Left renal cortex interstitium (tissue), 4 donors: ENCODE data around the gene VEGFB. TPM values are rescaled to one million over a fixed set of nuclear protein-coding genes. Genes with fewer than 3 reads are reported as not detected.
A peak's percentile ranks its signal among the peaks of the same experiment; 100 is the strongest.

ENCODE experiments used
- DNase-seq, 4 donors: peaks; one replicate each; pipeline ENCODE4 v3.0.0-alpha.2; 2013; ENCODE audit warnings: low read depth in 4 of 4, low spot score in 2 of 4, missing footprints in 1 of 4
- polyA plus RNA-seq, 4 donors: library from polyadenylated mRNA; unstranded; fragments of 120-200 nt; gene quantifications; one replicate each; pipeline ENCODE4 v1.2.1, GENCODE V29; 2013; ENCODE audit not compliant: insufficient read length in 4 of 4

VEGFB gene
- polyA plus RNA-seq, 4 donors: 76.6 to 116 (median 99.7) TPM

DNA sequence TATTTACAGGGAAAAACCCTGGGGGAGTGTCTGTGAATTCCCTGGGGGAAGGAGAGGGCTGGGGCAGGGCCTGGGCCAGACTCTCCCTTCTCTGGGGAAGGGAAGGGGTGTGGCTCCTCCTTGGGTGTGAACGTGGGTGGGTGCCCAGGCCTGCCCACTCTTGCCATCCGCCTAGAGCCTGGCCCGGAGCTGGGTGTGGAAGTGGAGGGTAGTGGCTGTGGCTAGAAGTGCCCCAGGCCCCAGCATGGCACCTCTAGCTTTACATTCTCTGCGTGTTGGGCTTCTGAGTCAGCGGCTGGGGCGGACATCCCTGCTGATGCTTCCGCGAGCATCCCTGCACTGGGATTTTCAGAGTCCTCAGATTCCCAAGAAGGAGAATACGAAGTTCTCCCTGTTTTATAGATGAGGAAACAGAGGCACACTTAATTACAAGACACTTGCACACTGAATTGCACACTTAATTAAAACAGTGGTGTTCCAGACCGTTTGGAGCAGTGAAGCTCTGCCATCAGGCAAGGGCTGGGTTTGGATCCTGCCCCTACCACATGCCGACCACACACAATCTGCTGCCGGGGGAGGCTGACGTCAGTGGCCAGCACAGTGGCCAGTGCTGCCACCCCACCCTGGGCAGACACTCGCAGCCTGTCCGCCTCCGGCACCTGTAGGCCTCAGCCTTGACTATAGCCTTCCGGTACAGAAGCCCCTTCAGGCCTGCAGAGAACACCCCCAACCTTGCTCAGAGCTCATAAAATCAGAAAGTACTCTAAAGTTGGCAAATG is 42.5 kb downstream of the VEGFB start:
- DNase-seq: no peak

DNA sequence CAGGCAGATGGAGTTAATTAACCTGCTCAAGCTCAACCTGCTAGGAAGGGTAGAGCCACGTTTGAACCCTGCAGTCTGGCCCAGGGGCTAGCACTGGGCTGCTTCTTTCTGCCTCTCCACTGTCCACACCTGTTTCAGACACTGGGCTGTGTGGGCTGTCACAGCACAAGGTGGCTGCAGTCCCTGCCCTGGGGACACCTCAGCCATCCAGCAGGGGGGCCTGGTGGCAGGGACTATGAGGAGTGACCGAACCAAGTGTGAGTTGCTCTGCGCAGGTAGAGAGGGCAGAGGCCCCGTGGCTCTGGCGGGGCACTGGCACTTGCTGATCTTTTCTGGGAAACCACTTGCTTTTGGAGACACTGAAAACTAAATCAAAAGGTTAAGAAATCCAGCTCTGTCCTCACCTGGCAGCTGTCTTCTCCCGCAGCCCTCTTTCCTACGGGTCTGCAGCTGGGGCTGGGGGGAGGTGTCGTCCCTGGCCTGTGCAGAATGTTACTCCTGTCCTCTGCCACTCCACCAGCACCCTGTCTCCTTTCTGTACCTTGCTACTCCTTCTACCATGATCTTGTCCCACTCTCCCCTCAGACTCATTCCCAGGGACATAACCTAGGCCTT is 44.3 kb downstream of the VEGFB start:
- no peak for DNase-seq

DNA sequence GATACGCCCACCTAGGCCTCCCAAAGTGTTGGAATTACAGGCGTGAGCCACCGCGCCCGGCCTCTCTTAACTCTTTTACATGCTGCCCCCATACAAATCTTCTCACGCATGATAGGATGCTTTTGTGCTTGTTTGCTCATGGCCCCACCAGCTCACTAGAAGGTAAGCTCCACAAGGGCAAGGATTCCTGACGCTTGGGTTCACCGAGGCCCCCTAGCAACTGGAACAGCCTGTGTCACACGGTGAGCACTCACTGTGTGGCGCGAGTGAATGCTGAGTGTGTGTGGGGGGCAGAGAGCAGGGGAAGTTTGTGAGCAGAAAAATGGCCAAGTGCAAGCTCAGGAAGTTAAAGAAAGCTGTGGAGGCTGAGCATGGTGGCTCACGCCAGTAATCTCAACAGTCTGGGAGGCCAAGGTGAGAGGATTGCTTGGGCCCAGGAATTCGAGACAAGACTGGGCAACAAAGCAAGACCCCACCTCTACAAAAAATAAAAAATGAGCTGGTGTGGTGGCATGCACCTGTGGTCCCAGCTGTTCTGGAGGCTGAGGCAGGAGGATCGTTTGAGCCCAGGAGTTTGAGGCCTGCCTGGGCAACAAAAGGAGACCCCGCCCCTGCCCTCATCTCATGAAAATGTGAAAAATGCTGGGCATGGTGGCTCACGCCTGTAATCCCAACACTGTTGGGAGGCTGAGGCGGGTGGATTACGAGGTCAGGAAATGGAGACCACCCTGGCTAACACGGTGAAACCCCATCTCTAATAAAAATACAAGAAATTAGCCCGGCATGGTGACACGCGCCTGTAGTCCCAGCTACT is 47.8 kb downstream of the VEGFB start:
- no peak for DNase-seq

DNA sequence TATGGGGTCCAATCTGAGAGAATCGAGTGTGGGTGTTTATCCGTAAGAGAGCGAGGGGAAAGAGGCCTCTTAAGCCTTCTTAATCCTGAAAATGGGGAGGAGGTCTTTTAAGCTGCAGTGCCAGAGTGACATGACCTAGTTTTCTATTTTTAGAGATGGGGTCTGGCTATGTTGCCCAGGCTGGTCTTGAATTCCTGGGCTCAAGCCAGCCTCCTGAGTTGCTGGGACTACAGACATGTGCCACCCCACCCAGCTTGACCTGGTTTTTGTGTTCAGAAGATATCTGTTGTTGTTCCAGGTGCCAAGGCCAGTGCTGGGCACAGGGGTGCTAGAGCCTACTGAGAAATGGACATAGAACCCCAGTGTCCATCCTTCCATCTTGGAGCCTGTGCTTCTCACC is 48.7 kb downstream of the VEGFB start:
- no peak for DNase-seq

DNA sequence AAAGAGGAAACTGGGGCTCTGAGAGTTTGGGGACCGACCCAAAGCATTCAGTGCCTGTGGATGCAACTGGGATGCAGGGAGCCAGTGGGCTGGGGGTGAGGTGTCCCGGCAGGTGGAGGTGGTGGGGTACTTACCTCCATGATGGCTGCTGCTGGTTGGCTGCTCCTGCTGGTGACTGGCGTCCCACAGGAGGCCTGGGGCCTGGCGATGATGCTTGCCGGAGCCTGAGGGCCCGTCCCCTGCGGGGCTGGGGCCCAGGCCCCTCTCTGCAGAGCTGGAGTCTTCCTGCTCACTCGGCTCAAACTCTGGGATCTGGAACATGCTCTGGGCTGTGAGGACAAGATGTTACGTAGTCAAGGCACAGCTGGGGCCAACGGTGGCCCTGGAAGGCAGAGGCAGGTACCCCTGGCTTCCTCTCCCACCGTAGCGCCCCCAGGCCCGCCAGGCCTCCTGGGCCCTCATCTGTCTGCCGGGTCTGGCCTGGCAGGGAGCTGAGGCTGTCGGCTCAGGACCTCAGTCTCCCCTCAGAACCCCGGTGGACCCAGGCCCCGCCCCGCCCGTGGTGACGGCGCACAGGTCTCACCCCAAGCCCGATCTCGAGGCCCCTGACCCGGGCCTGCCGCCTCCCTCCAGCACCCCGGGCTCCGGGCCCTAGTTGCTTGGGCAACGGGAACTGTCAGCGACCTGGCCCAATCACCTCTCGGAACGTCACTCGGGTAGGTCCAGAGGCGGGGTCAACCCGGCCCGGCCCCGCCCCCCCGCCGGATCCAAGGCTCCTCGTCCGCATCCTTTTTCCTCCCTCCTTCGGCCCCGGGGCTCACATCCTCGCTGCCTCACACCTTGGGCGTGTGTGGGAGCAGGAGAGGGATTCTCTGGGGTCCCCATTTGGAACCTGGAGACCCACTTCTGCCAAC is 49.9 kb downstream of the VEGFB start, which contains the start of gene BAD:
BAD (minus strand) TSS at position 618 of the 914 bp plus-strand sequence; CDS start at position 321, 297 bp downstream.
- DNase-seq: peak in 2 of 4 donors; percentile 84 to 91

DNA sequence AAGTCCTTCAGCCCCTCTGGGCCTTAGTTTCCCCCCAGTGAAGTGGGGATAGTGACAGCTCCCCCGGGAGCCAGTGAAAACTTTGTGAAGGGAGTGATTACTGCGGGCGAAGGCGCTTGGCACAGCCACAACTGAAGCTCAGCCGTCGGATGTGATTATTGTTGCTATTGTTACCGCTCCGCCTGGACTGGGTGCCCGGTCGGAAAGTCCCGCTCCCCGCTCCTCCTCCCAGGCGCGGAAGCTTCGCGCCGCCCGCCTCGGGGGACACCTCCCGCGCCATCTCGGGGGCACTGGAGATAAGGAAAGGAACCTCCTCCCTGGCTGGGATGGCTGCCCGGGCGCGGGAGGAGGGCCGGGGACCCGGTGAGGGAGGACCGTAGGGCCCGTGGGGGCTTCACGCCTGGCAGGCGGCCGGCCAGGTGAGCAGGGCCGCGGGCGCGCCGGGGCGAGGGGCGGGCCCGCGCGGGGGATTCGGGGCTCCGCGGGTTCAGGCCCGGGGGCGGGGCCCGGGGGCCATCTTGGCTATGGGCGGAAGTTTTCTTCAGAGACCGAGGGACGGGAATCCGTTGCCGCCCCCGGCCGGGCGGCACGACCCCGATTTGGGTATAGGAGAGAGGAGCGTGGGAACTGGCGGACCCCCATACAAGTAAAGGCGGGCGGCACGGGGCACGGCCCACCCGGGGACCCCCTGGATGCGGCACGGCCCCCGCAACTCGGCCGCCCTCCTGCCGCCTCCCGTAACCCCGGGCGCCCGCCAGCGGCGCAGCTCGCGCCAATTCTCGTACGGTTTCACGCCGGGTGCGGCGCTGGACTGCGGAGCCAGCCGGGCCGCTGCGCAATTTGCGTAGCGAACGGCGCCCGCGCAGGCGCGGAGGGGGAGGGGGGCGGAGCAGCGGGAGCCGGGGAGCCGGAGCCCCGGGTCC is 50.8 kb downstream of the VEGFB start, which contains the start of gene GPR137:
GPR137 (plus strand) TSS at position 887 of the 923 bp plus-strand sequence. CDS start 677 bp downstream, outside the sequence.
- peak in 2 of 4 donors; percentile 73 to 79 for DNase-seq

DNA sequence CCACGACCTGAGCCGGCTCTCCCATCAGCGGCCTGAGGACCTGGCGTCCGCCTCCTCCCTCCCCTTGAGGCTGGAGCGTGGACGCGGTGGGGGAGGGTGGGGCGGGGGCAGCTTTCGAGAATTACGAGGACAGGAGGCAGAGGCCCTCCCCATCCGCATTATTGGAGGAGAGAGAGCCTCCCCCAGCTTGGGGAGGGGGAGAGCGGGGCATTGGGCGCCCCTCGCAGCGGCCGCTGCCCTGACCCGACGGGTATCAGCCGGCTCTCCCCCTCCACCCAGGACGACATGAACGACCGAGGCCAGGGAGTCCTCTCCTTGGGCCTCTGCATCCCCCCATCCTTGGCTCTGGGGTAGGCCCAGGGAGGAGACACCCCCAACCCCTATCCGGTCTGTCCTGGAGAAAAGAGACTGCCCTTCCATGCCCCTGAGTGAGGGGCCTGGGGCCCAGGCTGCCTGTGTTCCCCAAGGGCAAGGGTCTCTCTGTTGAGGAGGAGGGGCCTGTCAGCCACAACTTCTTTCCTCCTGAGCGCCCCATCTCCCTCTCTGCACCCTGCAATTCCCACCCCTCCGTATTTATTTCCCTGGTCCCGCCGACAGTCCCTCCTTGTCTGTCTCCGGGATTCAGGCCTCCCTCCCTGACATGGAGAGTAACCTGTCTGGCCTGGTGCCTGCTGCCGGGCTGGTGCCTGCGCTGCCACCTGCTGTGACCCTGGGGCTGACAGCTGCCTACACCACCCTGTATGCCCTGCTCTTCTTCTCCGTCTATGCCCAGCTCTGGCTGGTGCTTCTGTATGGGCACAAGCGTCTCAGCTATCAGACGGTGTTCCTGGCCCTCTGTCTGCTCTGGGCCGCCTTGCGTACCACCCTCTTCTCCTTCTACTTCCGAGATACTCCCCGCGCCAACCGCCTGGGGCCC is 51.8 kb downstream of the VEGFB start:
- no peak for DNase-seq

DNA sequence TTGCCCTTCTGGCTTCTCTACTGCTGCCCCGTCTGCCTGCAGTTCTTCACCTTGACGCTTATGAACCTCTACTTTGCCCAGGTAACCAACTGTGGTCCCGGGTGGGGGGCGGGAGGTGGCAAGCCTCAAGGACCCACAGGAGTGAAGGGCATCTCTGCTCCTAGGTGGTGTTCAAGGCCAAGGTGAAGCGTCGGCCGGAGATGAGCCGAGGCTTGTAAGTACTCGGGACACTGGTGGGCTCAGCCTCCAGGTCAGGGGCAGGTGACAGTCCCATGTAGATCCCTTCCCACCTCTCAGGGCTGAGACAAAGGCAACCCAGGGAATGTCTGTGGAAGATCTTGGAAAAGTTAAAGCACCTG is 52.4 kb downstream of the VEGFB start:
- no peak for DNase-seq

DNA sequence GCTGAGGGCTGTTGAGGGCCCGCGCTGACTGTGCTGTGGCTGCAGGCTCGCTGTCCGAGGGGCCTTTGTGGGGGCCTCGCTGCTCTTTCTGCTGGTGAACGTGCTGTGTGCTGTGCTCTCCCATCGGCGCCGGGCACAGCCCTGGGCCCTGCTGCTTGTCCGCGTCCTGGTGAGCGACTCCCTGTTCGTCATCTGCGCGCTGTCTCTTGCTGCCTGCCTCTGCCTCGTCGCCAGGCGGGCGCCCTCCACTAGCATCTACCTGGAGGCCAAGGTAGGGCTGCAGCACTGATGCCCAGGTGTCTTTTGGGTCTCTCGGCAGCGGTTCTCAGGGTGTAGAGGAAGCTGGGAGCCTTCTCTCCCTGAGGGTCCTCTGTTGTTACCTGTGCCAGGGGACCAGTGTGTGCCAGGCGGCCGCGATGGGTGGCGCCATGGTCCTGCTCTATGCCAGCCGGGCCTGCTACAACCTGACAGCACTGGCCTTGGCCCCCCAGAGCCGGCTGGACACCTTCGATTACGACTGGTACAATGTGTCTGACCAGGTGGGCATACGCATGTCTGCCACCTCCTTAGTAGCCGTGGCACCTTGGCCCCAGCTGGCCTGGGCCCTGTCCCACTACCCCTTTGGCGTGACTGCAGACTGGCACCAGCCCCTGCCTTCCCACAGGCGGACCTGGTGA is 53.4 kb downstream of the VEGFB start:
- no peak for DNase-seq

DNA sequence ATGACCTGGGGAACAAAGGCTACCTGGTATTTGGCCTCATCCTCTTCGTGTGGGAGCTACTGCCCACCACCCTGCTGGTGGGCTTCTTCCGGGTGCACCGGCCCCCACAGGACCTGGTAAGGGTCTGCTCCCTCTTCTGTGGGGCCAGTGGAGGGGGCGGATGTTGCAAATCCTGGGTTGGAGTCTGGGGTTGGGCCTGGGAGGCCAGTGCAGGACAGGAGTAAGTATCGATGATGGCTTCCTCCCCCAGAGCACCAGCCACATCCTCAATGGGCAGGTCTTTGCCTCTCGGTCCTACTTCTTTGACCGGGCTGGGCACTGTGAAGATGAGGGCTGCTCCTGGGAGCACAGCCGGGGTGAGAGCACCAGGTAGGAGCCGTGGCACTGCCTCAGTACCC is 54.0 kb downstream of the VEGFB start:
- no peak for DNase-seq

Other genes starting within 250 kb of the VEGFB start
- gene OTUB1, start 248.1 kb upstream of the VEGFB start, polyA plus RNA-seq: 100 to 1,000 TPM; 101 to 110 (median 105) TPM
- 1 to 10 TPM; 2.5 to 4.6 (median 3.2) TPM for gene FLRT1, start 198.7 kb upstream of the VEGFB start, polyA plus RNA-seq
- gene MACROD1, start 68.5 kb upstream of the VEGFB start, polyA plus RNA-seq: 10 to 100 TPM; 15.1 to 23.2 (median 19.5) TPM
- gene STIP1, start 48.4 kb upstream of the VEGFB start, polyA plus RNA-seq: 100 to 1,000 TPM; 156 to 207 (median 187) TPM
- gene FERMT3, start 27.9 kb upstream of the VEGFB start, polyA plus RNA-seq: 1 to 10 TPM; 4.4 to 8.1 (median 4.9) TPM
- gene TRPT1, start 8.4 kb upstream of the VEGFB start, polyA plus RNA-seq: 10 to 100 TPM; 32.9 to 58.5 (median 48.2) TPM
- 10 to 100 TPM; 21.4 to 41.4 (median 32.5) TPM for gene NUDT22, start 8.3 kb upstream of the VEGFB start, polyA plus RNA-seq
- gene DNAJC4, start 4.0 kb upstream of the VEGFB start, polyA plus RNA-seq: 10 to 100 TPM; 54.6 to 78.9 (median 72.2) TPM
- gene FKBP2, start 6.5 kb downstream of the VEGFB start, polyA plus RNA-seq: 100 to 1,000 TPM in 2 of 4 donors, 10 to 100 TPM in 2; 94.5 to 110 (median 102) TPM
- gene PPP1R14B, start 12.4 kb downstream of the VEGFB start, polyA plus RNA-seq: 100 to 1,000 TPM in 1 of 4 donors, 10 to 100 TPM in 3; 53.8 to 117 (median 76.0) TPM
- 10 to 100 TPM; 11.8 to 17.5 (median 14.8) TPM for gene PLCB3, start 16.9 kb downstream of the VEGFB start, polyA plus RNA-seq
- gene BAD, start 50.1 kb downstream of the VEGFB start, polyA plus RNA-seq: 10 to 100 TPM; 44.2 to 72.0 (median 57.1) TPM
- gene GPR137, start 51.3 kb downstream of the VEGFB start, polyA plus RNA-seq: 10 to 100 TPM; 25.6 to 52.9 (median 40.4) TPM
- gene KCNK4, start 56.7 kb downstream of the VEGFB start, polyA plus RNA-seq: under 1 TPM in 1 of 4 donors, not detected in 3; 0.09 TPM
- gene CATSPERZ, start 65.8 kb downstream of the VEGFB start, polyA plus RNA-seq: under 1 TPM in 1 of 4 donors, not detected in 3; 0.19 TPM
- gene ESRRA, start 70.9 kb downstream of the VEGFB start, polyA plus RNA-seq: 10 to 100 TPM; 17.9 to 31.1 (median 26.0) TPM
- gene TRMT112, start 83.0 kb downstream of the VEGFB start, polyA plus RNA-seq: 100 to 1,000 TPM; 209 to 285 (median 235) TPM
- gene PRDX5, start 83.5 kb downstream of the VEGFB start, polyA plus RNA-seq: 100 to 1,000 TPM; 187 to 282 (median 212) TPM
- 1 to 10 TPM; 2.7 to 4.6 (median 3.7) TPM for gene CCDC88B, start 105.6 kb downstream of the VEGFB start, polyA plus RNA-seq
- gene RPS6KA4, start 124.6 kb downstream of the VEGFB start, polyA plus RNA-seq: 10 to 100 TPM; 11.0 to 17.4 (median 15.0) TPM